ENCODE measurements around the gene RARS2.

The RARS2 gene

GRCh38 chr6:87541041-87541440 lies 48.7 kb downstream of the RARS2 start:
- no peak overlapping the region for H3K4me3 ChIP-seq (ENCODE audit: low read length)
- H3K36me3 ChIP-seq (ENCODE audit: insufficient read depth, low read length), result peaks cover 45% of the 10 kb centered on the region
- H3K4me2 ChIP-seq (ENCODE audit: low read length), result no peak overlapping the region
- H3K9ac ChIP-seq (ENCODE audit: low read depth, low read length), result no peak overlapping the region
- no peaks in the 10 kb centered on the region for H3K27me3 ChIP-seq (ENCODE audit: control insufficient read depth, insufficient read depth, low read length)
- no peaks in the 10 kb centered on the region for H3K9me3 ChIP-seq (replicated peaks; ENCODE audit: low read length)
- no peaks in the 10 kb centered on the region for H3K4me1 ChIP-seq (ENCODE audit: control insufficient read depth, insufficient read depth, low read length)

- H3K36me3 ChIP-seq (ENCODE audit: insufficient read depth, low read length), result peaks cover 45% of the 10 kb centered on the region
- no peaks in the 10 kb centered on the region for H3K9me3 ChIP-seq (replicated peaks; ENCODE audit: low read length)
- H3K4me1 ChIP-seq (ENCODE audit: control insufficient read depth, insufficient read depth, low read length), result no peaks in the 10 kb centered on the region
- H3K9ac ChIP-seq (ENCODE audit: low read depth, low read length), result no peak overlapping the region
- no peak overlapping the region for H3K4me3 ChIP-seq (ENCODE audit: low read length)
- H3K4me2 ChIP-seq (ENCODE audit: low read length), result no peak overlapping the region
- H3K27me3 ChIP-seq (ENCODE audit: control insufficient read depth, insufficient read depth, low read length), result no peaks in the 10 kb centered on the region
These were observed 49.2 kb downstream of the RARS2 start for GRCh38 chr6:87540539-87540938.

- Histone ChIP-seq H3K9me3 (replicated peaks; ENCODE audit: low read length) (no peaks in the 10 kb centered on the region), H3K27me3 (ENCODE audit: control insufficient read depth, insufficient read depth, low read length) (no peaks in the 10 kb centered on the region), H3K4me2 (ENCODE audit: low read length) (no peak overlapping the region), H3K9ac (ENCODE audit: low read depth, low read length) (no peak overlapping the region), H3K4me1 (ENCODE audit: control insufficient read depth, insufficient read depth, low read length) (no peaks in the 10 kb centered on the region), H3K36me3 (ENCODE audit: insufficient read depth, low read length) (peaks cover 44% of the 10 kb centered on the region), H3K4me3 (ENCODE audit: low read length) (no peak overlapping the region)
These were observed 50.2 kb downstream of the RARS2 start for GRCh38 chr6:87539554-87539953.

GRCh38 chr6:87538510-87539260 lies 51.1 kb downstream of the RARS2 start:
- H3K9me3 ChIP-seq (replicated peaks; ENCODE audit: low read length), result no peaks in the 10 kb centered on the region
- no peaks in the 10 kb centered on the region for H3K4me1 ChIP-seq (ENCODE audit: control insufficient read depth, insufficient read depth, low read length)
- H3K36me3 ChIP-seq (ENCODE audit: insufficient read depth, low read length), result peaks cover 38% of the 10 kb centered on the region
- H3K4me3 ChIP-seq (ENCODE audit: low read length), result no peak overlapping the region
- no peak overlapping the region for H3K9ac ChIP-seq (ENCODE audit: low read depth, low read length)
- no peaks in the 10 kb centered on the region for H3K27me3 ChIP-seq (ENCODE audit: control insufficient read depth, insufficient read depth, low read length)
- no peak overlapping the region for H3K4me2 ChIP-seq (ENCODE audit: low read length)

- Histone ChIP-seq H3K9me3 (replicated peaks; ENCODE audit: low read length) (no peaks in the 10 kb centered on the region), H3K4me3 (ENCODE audit: low read length) (no peak overlapping the region), H3K27me3 (ENCODE audit: control insufficient read depth, insufficient read depth, low read length) (no peaks in the 10 kb centered on the region)
These were observed 55.3 kb downstream of the RARS2 start for GRCh38 chr6:87534377-87535047.

GRCh38 chr6:87529221-87529620 lies 60.6 kb downstream of the RARS2 start:
- Histone ChIP-seq H3K4me1 (ENCODE audit: control insufficient read depth, insufficient read depth, low read length) (no peaks in the 10 kb centered on the region), H3K27me3 (ENCODE audit: control insufficient read depth, insufficient read depth, low read length) (no peaks in the 10 kb centered on the region), H3K4me3 (ENCODE audit: low read length) (no peak overlapping the region), H3K4me2 (ENCODE audit: low read length) (no peak overlapping the region), H3K9ac (ENCODE audit: low read depth, low read length) (no peak overlapping the region), H3K36me3 (ENCODE audit: insufficient read depth, low read length) (peaks cover 27% of the 10 kb centered on the region), H3K9me3 (replicated peaks; ENCODE audit: low read length) (no peaks in the 10 kb centered on the region)

More at GRCh38 chr6:87534377-87535047, 55.3 kb downstream of the RARS2 start:
- peaks cover 23% of the 10 kb centered on the region for H3K36me3 ChIP-seq (ENCODE audit: insufficient read depth, low read length)
- no peak overlapping the region for H3K4me2 ChIP-seq (ENCODE audit: low read length)
- H3K9ac ChIP-seq (ENCODE audit: low read depth, low read length), result no peak overlapping the region
- H3K4me1 ChIP-seq (ENCODE audit: control insufficient read depth, insufficient read depth, low read length), result no peaks in the 10 kb centered on the region

GRCh38 chr6:87522686-87523085 lies 67.1 kb downstream of the RARS2 start:
- peaks cover 45% of the 10 kb centered on the region for H3K36me3 ChIP-seq (ENCODE audit: insufficient read depth, low read length)
- no peak overlapping the region for H3K9ac ChIP-seq (ENCODE audit: low read depth, low read length)
- H3K4me1 ChIP-seq (ENCODE audit: control insufficient read depth, insufficient read depth, low read length), result no peaks in the 10 kb centered on the region
- no peaks in the 10 kb centered on the region for H3K9me3 ChIP-seq (replicated peaks; ENCODE audit: low read length)
- H3K27me3 ChIP-seq (ENCODE audit: control insufficient read depth, insufficient read depth, low read length), result no peaks in the 10 kb centered on the region
- no peak overlapping the region for H3K4me2 ChIP-seq (ENCODE audit: low read length)
- no peak overlapping the region for H3K4me3 ChIP-seq (ENCODE audit: low read length)

- Histone ChIP-seq H3K4me3 (ENCODE audit: low read length) (no peak overlapping the region), H3K9ac (ENCODE audit: low read depth, low read length) (no peak overlapping the region), H3K36me3 (ENCODE audit: insufficient read depth, low read length) (peaks cover 64% of the 10 kb centered on the region), H3K4me1 (ENCODE audit: control insufficient read depth, insufficient read depth, low read length) (no peaks in the 10 kb centered on the region), H3K4me2 (ENCODE audit: low read length) (no peak overlapping the region), H3K27me3 (ENCODE audit: control insufficient read depth, insufficient read depth, low read length) (no peaks in the 10 kb centered on the region), H3K9me3 (replicated peaks; ENCODE audit: low read length) (no peaks in the 10 kb centered on the region)
These were observed 71.3 kb downstream of the RARS2 start for GRCh38 chr6:87518453-87518852.

GRCh38 chr6:87514831-87515230 lies 75.0 kb downstream of the RARS2 start:
- no peak overlapping the region for H3K9ac ChIP-seq (ENCODE audit: low read depth, low read length)
- H3K4me3 ChIP-seq (ENCODE audit: low read length), result no peak overlapping the region
- no peak overlapping the region for H3K4me2 ChIP-seq (ENCODE audit: low read length)
- peaks cover 77% of the 10 kb centered on the region for H3K36me3 ChIP-seq (ENCODE audit: insufficient read depth, low read length)
- H3K9me3 ChIP-seq (replicated peaks; ENCODE audit: low read length), result no peaks in the 10 kb centered on the region
- no peaks in the 10 kb centered on the region for H3K27me3 ChIP-seq (ENCODE audit: control insufficient read depth, insufficient read depth, low read length)
- H3K4me1 ChIP-seq (ENCODE audit: control insufficient read depth, insufficient read depth, low read length), result no peaks in the 10 kb centered on the region

- Histone ChIP-seq H3K36me3 (ENCODE audit: insufficient read depth, low read length) (peaks cover 58% of the 10 kb centered on the region), H3K27me3 (ENCODE audit: control insufficient read depth, insufficient read depth, low read length) (no peaks in the 10 kb centered on the region), H3K9me3 (replicated peaks; ENCODE audit: low read length) (no peaks in the 10 kb centered on the region), H3K4me3 (ENCODE audit: low read length) (no peak overlapping the region), H3K4me2 (ENCODE audit: low read length) (no peak overlapping the region), H3K9ac (ENCODE audit: low read depth, low read length) (no peak overlapping the region), H3K4me1 (ENCODE audit: control insufficient read depth, insufficient read depth, low read length) (no peaks in the 10 kb centered on the region)
These were observed 85.3 kb downstream of the RARS2 start for GRCh38 chr6:87504441-87504840.

GRCh38 chr6:87501809-87502572 lies 87.8 kb downstream of the RARS2 start:
- Histone ChIP-seq H3K4me2 (ENCODE audit: low read length) (no peak overlapping the region), H3K4me1 (ENCODE audit: control insufficient read depth, insufficient read depth, low read length) (no peaks in the 10 kb centered on the region), H3K36me3 (ENCODE audit: insufficient read depth, low read length) (peaks cover 40% of the 10 kb centered on the region)

More at GRCh38 chr6:87501809-87502572, 87.8 kb downstream of the RARS2 start:
- H3K9me3 ChIP-seq (replicated peaks; ENCODE audit: low read length), result no peaks in the 10 kb centered on the region
- H3K27me3 ChIP-seq (ENCODE audit: control insufficient read depth, insufficient read depth, low read length), result no peaks in the 10 kb centered on the region
- H3K4me3 ChIP-seq (ENCODE audit: low read length), result no peak overlapping the region
- no peak overlapping the region for H3K9ac ChIP-seq (ENCODE audit: low read depth, low read length)
